GM18498 (cell line): Measurements from ENCODE around the gene EDC4.
"Not testable (repeated sequence)": the region's sequence is repeated elsewhere in the genome, so short reads cannot be mapped to it uniquely, and the experiment has no call there.

ENCODE experiments used
- ATAC-seq: cut with Tn5 transposase; IDR thresholded peaks from one replicate; pipeline ENCODE4 v1.9.1; 2021; ENCODE audit warnings: mild to moderate bottlenecking, moderate library complexity; ENCODE audit not compliant: unreplicated experiment

EDC4 gene

GRCh38 chr16:67846320-67847063 is 26.4 kb upstream of the EDC4 start, which contains the start of gene NUTF2:
TSS of gene NUTF2 (plus strand) at chr16:67846933. CDS start at chr16:67865131, 18,198 bp downstream.
- peak; percentile 61 for ATAC-seq

GRCh38 chr16:67847064-67847861 is 25.6 kb upstream of the EDC4 start, which contains the start of gene CENPT:
TSS of gene CENPT (minus strand) at chr16:67847693. CDS start at chr16:67833859, 13,834 bp downstream.
- ATAC-seq: peak; percentile 44

GRCh38 chr16:67848118-67848517 is 24.7 kb upstream of the EDC4 start:
- no peak for ATAC-seq

GRCh38 chr16:67853670-67854069 is 19.2 kb upstream of the EDC4 start:
- ATAC-seq: no peak

- no peak for ATAC-seq
Measured at GRCh38 chr16:67855789-67856188, 17.1 kb upstream of the EDC4 start.

GRCh38 chr16:67856927-67857546 is 15.8 kb upstream of the EDC4 start:
- no peak for ATAC-seq

- no peak for ATAC-seq
Measured at GRCh38 chr16:67857547-67858233, 15.2 kb upstream of the EDC4 start.

GRCh38 chr16:67858500-67858899 is 14.4 kb upstream of the EDC4 start:
- ATAC-seq: no peak

- no peak for ATAC-seq
Measured at GRCh38 chr16:67860589-67861398, 12.1 kb upstream of the EDC4 start.

GRCh38 chr16:67861877-67862276 is 11.0 kb upstream of the EDC4 start:
- no peak for ATAC-seq

GRCh38 chr16:67862623-67863583 is 9.9 kb upstream of the EDC4 start:
- ATAC-seq: no peak

GRCh38 chr16:67864044-67864443 is 8.8 kb upstream of the EDC4 start:
- ATAC-seq: not testable (repeated sequence)

GRCh38 chr16:67864594-67864993 is 8.3 kb upstream of the EDC4 start:
- ATAC-seq: no peak

GRCh38 chr16:67865318-67865717 is 7.5 kb upstream of the EDC4 start:
- ATAC-seq: no peak

- ATAC-seq: no peak
Measured at GRCh38 chr16:67868290-67868689, 4.6 kb upstream of the EDC4 start.

GRCh38 chr16:67869653-67870052 is 3.2 kb upstream of the EDC4 start:
- no peak for ATAC-seq

- ATAC-seq: no peak
Measured at GRCh38 chr16:67871256-67871655, 1.6 kb upstream of the EDC4 start.

GRCh38 chr16:67872131-67872630 is 671 bp upstream of the EDC4 start:
- no peak for ATAC-seq
